Adrenal gland (tissue), 5 donors: Measurements from ENCODE around the gene EPB41L1.

Source experiments
- POLR2A ChIP-seq, 2 donors: fragments of 450-650 bp; IDR thresholded peaks; one replicate each; pipeline ENCODE4 v1.6.1; 2017; ENCODE audit warnings: antibody characterized with exemption in 2 of 2, mild to moderate bottlenecking in 2 of 2, moderate library complexity in 1 of 2
- TF ChIP-seq, protein P1 (sequence below), 6 experiments: fragments of 450-650 bp in 4 of 6; fragments of 200-600 bp in 2 of 6; sonication (generic) in 1 of 6; IDR thresholded peaks; 1 replicate in 5 of 6; 2 replicates in 1 of 6; pipeline versions ENCODE4 v1.5.1 to v1.8.0; 2016 to 2021; ENCODE audit warnings: antibody characterized with exemption in 6 of 6, mild to moderate bottlenecking in 2 of 6, moderate library complexity in 1 of 6
- donor health status: DM: no; HTN: no; CAD: no.

DNA sequence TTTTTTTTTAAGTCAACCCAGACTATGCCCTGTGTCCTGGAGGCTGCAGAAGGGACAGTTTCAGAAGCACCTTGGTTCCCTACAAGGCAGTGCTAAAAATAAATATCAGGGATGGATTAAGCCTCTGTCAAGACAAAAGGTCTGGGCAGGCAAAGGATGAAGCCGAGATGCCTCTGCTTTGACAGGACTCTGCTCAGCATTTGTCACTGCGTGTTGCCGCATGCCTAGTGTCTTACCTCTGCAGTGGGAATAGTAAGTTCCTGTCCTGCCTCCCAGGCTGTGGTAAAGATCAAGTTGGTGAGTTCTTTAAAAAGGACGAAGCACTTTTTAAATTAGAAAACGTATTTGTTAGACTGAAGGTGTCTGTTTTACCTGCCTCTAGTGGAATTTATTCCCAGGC, 96.9 kb downstream of the EPB41L1 start:
- TF ChIP-seq, protein P1, sequence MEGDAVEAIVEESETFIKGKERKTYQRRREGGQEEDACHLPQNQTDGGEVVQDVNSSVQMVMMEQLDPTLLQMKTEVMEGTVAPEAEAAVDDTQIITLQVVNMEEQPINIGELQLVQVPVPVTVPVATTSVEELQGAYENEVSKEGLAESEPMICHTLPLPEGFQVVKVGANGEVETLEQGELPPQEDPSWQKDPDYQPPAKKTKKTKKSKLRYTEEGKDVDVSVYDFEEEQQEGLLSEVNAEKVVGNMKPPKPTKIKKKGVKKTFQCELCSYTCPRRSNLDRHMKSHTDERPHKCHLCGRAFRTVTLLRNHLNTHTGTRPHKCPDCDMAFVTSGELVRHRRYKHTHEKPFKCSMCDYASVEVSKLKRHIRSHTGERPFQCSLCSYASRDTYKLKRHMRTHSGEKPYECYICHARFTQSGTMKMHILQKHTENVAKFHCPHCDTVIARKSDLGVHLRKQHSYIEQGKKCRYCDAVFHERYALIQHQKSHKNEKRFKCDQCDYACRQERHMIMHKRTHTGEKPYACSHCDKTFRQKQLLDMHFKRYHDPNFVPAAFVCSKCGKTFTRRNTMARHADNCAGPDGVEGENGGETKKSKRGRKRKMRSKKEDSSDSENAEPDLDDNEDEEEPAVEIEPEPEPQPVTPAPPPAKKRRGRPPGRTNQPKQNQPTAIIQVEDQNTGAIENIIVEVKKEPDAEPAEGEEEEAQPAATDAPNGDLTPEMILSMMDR (IDR thresholded peaks at IDR 0.05), result no peak
- TF ChIP-seq POLR2A (IDR thresholded peaks at IDR 0.05), result no peak
